ENCODE results near the gene PON1. TPM values are rescaled to one million over a fixed set of nuclear protein-coding genes. Genes with fewer than 3 reads are reported as not detected.

PON1 gene
- total and polyA plus RNA-seq, 2 of the 8 experiments (the other 6 are each of a cell fraction or from before 2014, with no cell fraction given) = not detected

- no peak overlapping the region for H3K18ac ChIP-seq (ENCODE audit: extremely low read depth, low read length)
- H3K4me2 ChIP-seq (ENCODE audit: insufficient read depth in 1 of 2, low read depth in 2 of 2, low read length in 2 of 2) = no peak overlapping the region
- no peak overlapping the region for H2BK12ac ChIP-seq (ENCODE audit: low read depth, low read length)
- H3K23ac ChIP-seq (ENCODE audit: insufficient read length) = no peak overlapping the region
- H3K79me1 ChIP-seq (ENCODE audit: low read depth, low read length) = no peaks in the 10 kb centered on the region
- FAIRE-seq = no peak
- H4K91ac ChIP-seq (replicated peaks; ENCODE audit: insufficient read length, low read length) = no peak overlapping the region
- H3K36me3 ChIP-seq (ENCODE audit: control insufficient read depth in 2 of 4, insufficient read depth in 4 of 4, low read length in 3 of 4) = no peaks in the 10 kb centered on the region; a peak in 1 of 8 replicates
- H2BK20ac ChIP-seq (ENCODE audit: low read length) = no peak overlapping the region
- H2AFZ ChIP-seq (ENCODE audit: low read length) = no peak overlapping the region
- no peak overlapping the region for H3K4me3 ChIP-seq (ENCODE audit: extremely low read depth in 1 of 4, insufficient read depth in 2 of 4, low read depth in 3 of 4, low read length in 4 of 4)
- H2AK5ac ChIP-seq (ENCODE audit: low read depth, low read length) = no peak overlapping the region
- H3K27me3 ChIP-seq (replicated peaks in 1 of 4; ENCODE audit: control insufficient read depth in 3 of 4, extremely low read depth in 1 of 4, insufficient read depth in 3 of 4, low read length in 3 of 4) = peaks cover 0 to 1% (median 0%) of the 10 kb centered on the region in 4 experiments; a peak in 1 of 7 replicates
- DNase-seq (ENCODE audit: low read depth in 1 of 2, low spot score in 2 of 2) = no peak
- no peaks in the 10 kb centered on the region for H4K20me1 ChIP-seq (replicated peaks in 1 of 2; ENCODE audit: control insufficient read depth in 1 of 2, insufficient read depth in 2 of 2, low read length in 2 of 2)
- H3K14ac ChIP-seq (ENCODE audit: insufficient read length) = no peak overlapping the region
- CTCF ChIA-PET (ENCODE audit: partially characterized antibody) = interaction anchor here (3.0 kb wide), 1 partner anchor 197 kb away, joined by 8 read pairs; no protein-coding TSS in a partner anchor
- no peak overlapping the region for H3K27ac ChIP-seq (ENCODE audit: low read depth, low read length)
- no peak overlapping the region for H3K56ac ChIP-seq (replicated peaks; ENCODE audit: insufficient read length, low read depth, low read length)
- no peaks in the 10 kb centered on the region for H3K23me2 ChIP-seq (ENCODE audit: low read depth, low read length)
- no peak overlapping the region for H2BK15ac ChIP-seq (ENCODE audit: low read length)
- no peaks in the 10 kb centered on the region for H3K4me1 ChIP-seq (replicated peaks in 1 of 4; ENCODE audit: control insufficient read depth in 3 of 4, insufficient read depth in 4 of 4, low read length in 3 of 4)
- POLR2A ChIA-PET (ENCODE audit: partially characterized antibody) = no interaction called here
- H3K9me3 ChIP-seq (ENCODE audit: insufficient read depth in 2 of 2, low read depth in 1 of 2, low read length in 1 of 2) = no peaks in the 10 kb centered on the region
- H2BK120ac ChIP-seq (replicated peaks; ENCODE audit: low read depth, low read length) = no peak overlapping the region
- H4K5ac ChIP-seq (ENCODE audit: insufficient read length, low read depth, low read length) = no peak overlapping the region
- no peaks in the 10 kb centered on the region for H3K79me2 ChIP-seq (ENCODE audit: control insufficient read depth in 1 of 2, insufficient read depth in 2 of 2, low read length in 2 of 2)
- H3K9ac ChIP-seq (replicated peaks in 1 of 4; ENCODE audit: extremely low read depth in 1 of 4, low read depth in 3 of 4, low read length in 3 of 4) = no peak overlapping the region
- no peak overlapping the region for H4K8ac ChIP-seq (ENCODE audit: extremely low read depth, insufficient read depth, low read length)
- H2BK5ac ChIP-seq (ENCODE audit: low read depth, low read length) = no peak overlapping the region
- 88% methylated on average over 2 of the region's 2 CpGs; no CpG with 5 or more reads in 1 of the 2 experiments for WGBS, 2 experiments (ENCODE audit: extremely low coverage in 1 of 2, insufficient coverage in 1 of 2, insufficient read length in 1 of 2, insufficient replicate concordance in 2 of 2, low coverage in 1 of 2, low lambda C conversion rate in 2 of 2, missing lambda C conversion rate in 1 of 2)
- H3K4ac ChIP-seq (replicated peaks; ENCODE audit: insufficient read length, low read depth, low read length) = no peak overlapping the region
- no peak for TF ChIP-seq TBP (IDR thresholded peaks at IDR 0.05; ENCODE audit: low read depth, low read length)
- TF ChIP-seq MAX (IDR thresholded peaks at IDR 0.05) = no peak
- no peak for TF ChIP-seq CBX5 (IDR thresholded peaks at IDR 0.05; ENCODE audit: low read depth, low read length)
- TF ChIP-seq JUN (IDR thresholded peaks at IDR 0.05; ENCODE audit: low read depth, low read length) = no peak
- TF ChIP-seq SRF (IDR thresholded peaks at IDR 0.05; ENCODE audit: low read depth, low read length) = no peak
- TF ChIP-seq TCF12 (IDR thresholded peaks at IDR 0.05; ENCODE audit: low read depth, low read length) = no peak
- no peak for TF ChIP-seq CHD1 (IDR thresholded peaks at IDR 0.05; ENCODE audit: low read depth, low read length)
- no peak for TF ChIP-seq TAF1 (IDR thresholded peaks at IDR 0.05; ENCODE audit: low read depth, low read length)
- TF ChIP-seq BCL11A (IDR thresholded peaks at IDR 0.05; ENCODE audit: low read depth in 2 of 2, low read length in 2 of 2) = no peak
- TF ChIP-seq TEAD4 (IDR thresholded peaks at IDR 0.05; ENCODE audit: low read depth, low read length) = no peak
- no peak for TF ChIP-seq E2F6 (IDR thresholded peaks at IDR 0.05)
- TF ChIP-seq RNF2 (IDR thresholded peaks at IDR 0.05; ENCODE audit: borderline replicate concordance, low read depth, low read length, missing control alignments, poor library complexity, severe bottlenecking) = no peak
- no peak for TF ChIP-seq RXRA (IDR thresholded peaks at IDR 0.05; ENCODE audit: insufficient read depth, low read depth, low read length)
- no peak for TF ChIP-seq YY1 (IDR thresholded peaks at IDR 0.05; ENCODE audit: low read depth, low read length)
These were observed 44.9 kb downstream of the PON1 start for GRCh38 chr7:95279417-95279816.

All from H1 (cell line).